ENCODE data around the gene ZNF253. TPM values are rescaled to one million over a fixed set of nuclear protein-coding genes. Genes with fewer than 3 reads are reported as not detected.
"Not testable (repeated sequence)": the region's sequence is repeated elsewhere in the genome, so short reads cannot be mapped to it uniquely, and the experiment has no call there.

The ZNF253 gene
- total and polyA plus RNA-seq, 4 experiments from 2014 or later: 5.5 to 25.8 (median 16.3) TPM

- no peak for DNase-seq
- ChIA-PET POLR2A (ENCODE audit: partially characterized antibody) (interaction anchor here (1.0 to 1.1 kb wide), 2 partner anchors 90 to 129 kb away, joined by 3 read pairs; partner anchors contain the start of genes ZNF506 and ZNF682), CTCF (ENCODE audit: partially characterized antibody) (no interaction called here)
- Mint-ChIP-seq H3K4me1 (peaks cover 0 to 2% (median under 1%) of the 10 kb centered on the region in 4 donors), H3K36me3 (peaks cover 4 to 14% of the 10 kb centered on the region in 2 donors), H3K27ac (no peak overlapping the region), H3K4me3 (no peak overlapping the region), H3K9me3 (peaks cover 0 to 2% (median 0%) of the 10 kb centered on the region in 8 donors), H3K27me3 (no peaks in the 10 kb centered on the region)
- Histone ChIP-seq H3K9me3 (ENCODE audit: control insufficient read depth in 1 of 2, low read length in 2 of 2) (no peaks in the 10 kb centered on the region), H3K36me3 (ENCODE audit: insufficient read depth, low read length) (no peaks in the 10 kb centered on the region), H3K4me3 (ENCODE audit: low read length in 2 of 2) (no peak overlapping the region), H3K27me3 (ENCODE audit: insufficient read depth, low read length) (no peaks in the 10 kb centered on the region), H3K27ac (ENCODE audit: low read depth, low read length) (no peak overlapping the region), H3K4me1 (ENCODE audit: insufficient read depth, low read length) (no peaks in the 10 kb centered on the region)
- intact Hi-C loops (cut with micrococcal nuclease): no loop called here
These were observed 45.5 kb downstream of the ZNF253 start for GRCh38 chr19:19911150-19911549.

- Histone ChIP-seq H3K27ac (ENCODE audit: low read depth, low read length) (no peak overlapping the region), H3K4me1 (ENCODE audit: insufficient read depth, low read length) (no peaks in the 10 kb centered on the region), H3K9me3 (ENCODE audit: control insufficient read depth in 1 of 2, low read length in 2 of 2) (no peaks in the 10 kb centered on the region), H3K4me3 (ENCODE audit: low read length in 2 of 2) (no peak overlapping the region), H3K27me3 (ENCODE audit: insufficient read depth, low read length) (no peaks in the 10 kb centered on the region), H3K36me3 (ENCODE audit: insufficient read depth, low read length) (no peaks in the 10 kb centered on the region)
- peaks cover 0 to 4% (median 0%) of the 10 kb centered on the region in 8 donors for H3K9me3 Mint-ChIP-seq
- peaks cover 11 to 14% of the 10 kb centered on the region in 2 donors for H3K36me3 Mint-ChIP-seq
- no peak overlapping the region for H3K4me3 Mint-ChIP-seq
- ChIA-PET POLR2A (ENCODE audit: partially characterized antibody) (no interaction called here), CTCF (ENCODE audit: partially characterized antibody) (no interaction called here)
- no peak for DNase-seq
- H3K4me1 Mint-ChIP-seq: peaks cover 0 to 2% (median 0%) of the 10 kb centered on the region in 4 donors
- no peaks in the 10 kb centered on the region for H3K27me3 Mint-ChIP-seq
- H3K27ac Mint-ChIP-seq: no peak overlapping the region
- intact Hi-C loops (cut with micrococcal nuclease): no loop called here
These were observed 48.9 kb downstream of the ZNF253 start for GRCh38 chr19:19914596-19914995.

GRCh38 chr19:19930417-19930816 is 64.7 kb downstream of the ZNF253 start:
- POLR2A ChIA-PET (ENCODE audit: partially characterized antibody); H3K36me3 ChIP-seq (ENCODE audit: insufficient read depth, low read length); H3K4me3 Mint-ChIP-seq; H3K4me1 ChIP-seq (ENCODE audit: insufficient read depth, low read length); H3K4me1 Mint-ChIP-seq; H3K4me3 ChIP-seq (ENCODE audit: low read length in 2 of 2); H3K27me3 ChIP-seq (ENCODE audit: insufficient read depth, low read length); H3K27me3 Mint-ChIP-seq; H3K27ac Mint-ChIP-seq; H3K27ac ChIP-seq (ENCODE audit: low read depth, low read length); intact Hi-C loops (cut with micrococcal nuclease): not testable (repeated sequence)
- peaks cover 48 to 53% of the 10 kb centered on the region in 2 donors for H3K36me3 Mint-ChIP-seq
- peaks cover 0 to 52% (median 42%) of the 10 kb centered on the region in 8 donors for H3K9me3 Mint-ChIP-seq
- CTCF ChIA-PET (ENCODE audit: partially characterized antibody): interaction anchor here (1.4 kb wide), 1 partner anchor 398 kb away, joined by 7 read pairs; no protein-coding TSS in a partner anchor
- peaks cover 4 to 20% of the 10 kb centered on the region in 2 donors for H3K9me3 ChIP-seq (ENCODE audit: control insufficient read depth in 1 of 2, low read length in 2 of 2)
- peak; percentile 5 to 32 (median 27) for DNase-seq

- H3K27ac Mint-ChIP-seq; H3K4me1 Mint-ChIP-seq; CTCF ChIA-PET (ENCODE audit: partially characterized antibody); DNase-seq; H3K27ac ChIP-seq (ENCODE audit: low read depth, low read length); POLR2A ChIA-PET (ENCODE audit: partially characterized antibody); H3K4me3 Mint-ChIP-seq; H3K27me3 ChIP-seq (ENCODE audit: insufficient read depth, low read length); H3K36me3 ChIP-seq (ENCODE audit: insufficient read depth, low read length); H3K4me1 ChIP-seq (ENCODE audit: insufficient read depth, low read length); intact Hi-C loops (cut with micrococcal nuclease); H3K27me3 Mint-ChIP-seq: not testable (repeated sequence)
- H3K4me3 ChIP-seq (ENCODE audit: low read length in 2 of 2): peak overlapping the region in 1 of 2 donors; percentile 20
- H3K9me3 ChIP-seq (ENCODE audit: control insufficient read depth in 1 of 2, low read length in 2 of 2): peaks cover 4 to 17% of the 10 kb centered on the region in 2 donors
- Mint-ChIP-seq H3K36me3 (peaks cover 36 to 41% of the 10 kb centered on the region in 2 donors), H3K9me3 (peaks cover 0 to 76% (median 59%) of the 10 kb centered on the region in 8 donors)
These were observed 68.0 kb downstream of the ZNF253 start for GRCh38 chr19:19933432-19934314.

- H3K9me3 Mint-ChIP-seq: peaks cover 0 to 92% (median 75%) of the 10 kb centered on the region in 8 donors
- no peaks in the 10 kb centered on the region for H3K4me1 Mint-ChIP-seq
- intact Hi-C loops (cut with micrococcal nuclease): no loop called here
- H3K4me3 Mint-ChIP-seq: no peak overlapping the region
- peaks cover 22 to 28% of the 10 kb centered on the region in 2 donors for H3K36me3 Mint-ChIP-seq
- Histone ChIP-seq H3K9me3 (ENCODE audit: control insufficient read depth in 1 of 2, low read length in 2 of 2) (peaks cover 2 to 17% of the 10 kb centered on the region in 2 donors), H3K27me3 (ENCODE audit: insufficient read depth, low read length) (no peaks in the 10 kb centered on the region), H3K27ac (ENCODE audit: low read depth, low read length) (no peak overlapping the region), H3K36me3 (ENCODE audit: insufficient read depth, low read length) (peaks cover 8% of the 10 kb centered on the region), H3K4me1 (ENCODE audit: insufficient read depth, low read length) (no peaks in the 10 kb centered on the region), H3K4me3 (ENCODE audit: low read length in 2 of 2) (no peak overlapping the region)
- no peak overlapping the region for H3K27ac Mint-ChIP-seq
- CTCF ChIA-PET (ENCODE audit: partially characterized antibody): no interaction called here
- DNase-seq: no peak
- H3K27me3 Mint-ChIP-seq: no peaks in the 10 kb centered on the region
- POLR2A ChIA-PET (ENCODE audit: partially characterized antibody): no interaction called here
These were observed 71.7 kb downstream of the ZNF253 start for GRCh38 chr19:19937403-19937802.

- no peak overlapping the region for H3K27ac ChIP-seq (ENCODE audit: low read depth, low read length)
- no peaks in the 10 kb centered on the region for H3K4me1 ChIP-seq (ENCODE audit: insufficient read depth, low read length)
- Mint-ChIP-seq H3K4me3 (no peak overlapping the region), H3K4me1 (no peaks in the 10 kb centered on the region), H3K9me3 (peaks cover 0 to 91% (median 68%) of the 10 kb centered on the region in 8 donors), H3K36me3 (peaks cover 12 to 18% of the 10 kb centered on the region in 2 donors), H3K27me3 (no peaks in the 10 kb centered on the region), H3K27ac (peak overlapping the region in 1 of 7 donors; percentile 23)
- ChIA-PET CTCF (ENCODE audit: partially characterized antibody) (no interaction called here), POLR2A (ENCODE audit: partially characterized antibody) (no interaction called here)
- H3K4me3 ChIP-seq (ENCODE audit: low read length in 2 of 2): no peak overlapping the region
- peaks cover 0 to 12% of the 10 kb centered on the region in 2 donors for H3K9me3 ChIP-seq (ENCODE audit: control insufficient read depth in 1 of 2, low read length in 2 of 2)
- intact Hi-C loops (cut with micrococcal nuclease): no loop called here
- no peak for DNase-seq
- H3K36me3 ChIP-seq (ENCODE audit: insufficient read depth, low read length): peaks cover 4% of the 10 kb centered on the region
- no peaks in the 10 kb centered on the region for H3K27me3 ChIP-seq (ENCODE audit: insufficient read depth, low read length)
These were observed 72.8 kb downstream of the ZNF253 start for GRCh38 chr19:19938449-19938848.

GRCh38 chr19:19943848-19944582 is 78.3 kb downstream of the ZNF253 start:
- POLR2A ChIA-PET (ENCODE audit: partially characterized antibody): no interaction called here
- H3K4me3 ChIP-seq (ENCODE audit: low read length in 2 of 2): no peak overlapping the region
- peaks cover 0 to 63% (median 27%) of the 10 kb centered on the region in 8 donors for H3K9me3 Mint-ChIP-seq
- H3K4me1 ChIP-seq (ENCODE audit: insufficient read depth, low read length): no peaks in the 10 kb centered on the region
- intact Hi-C loops (cut with micrococcal nuclease): no loop called here
- H3K36me3 ChIP-seq (ENCODE audit: insufficient read depth, low read length): no peaks in the 10 kb centered on the region
- H3K4me3 Mint-ChIP-seq: no peak overlapping the region
- no peaks in the 10 kb centered on the region for H3K27me3 ChIP-seq (ENCODE audit: insufficient read depth, low read length)
- no peak overlapping the region for H3K27ac ChIP-seq (ENCODE audit: low read depth, low read length)
- H3K9me3 ChIP-seq (ENCODE audit: control insufficient read depth in 1 of 2, low read length in 2 of 2): no peaks in the 10 kb centered on the region
- DNase-seq: no peak
- CTCF ChIA-PET (ENCODE audit: partially characterized antibody): interaction anchor here (1.0 kb wide), 1 partner anchor 10 kb away, joined by 3 read pairs; no protein-coding TSS in a partner anchor
- no peak overlapping the region for H3K27ac Mint-ChIP-seq
- H3K4me1 Mint-ChIP-seq: no peaks in the 10 kb centered on the region
- peaks cover 0 to 4% of the 10 kb centered on the region in 2 donors for H3K27me3 Mint-ChIP-seq
- no peaks in the 10 kb centered on the region for H3K36me3 Mint-ChIP-seq

Data from CD4-positive, alpha-beta memory T cell (primary cell).